ENCODE measurements around the gene CTIF. TPM values are rescaled to one million over a fixed set of nuclear protein-coding genes. Genes with fewer than 3 reads are reported as not detected.

Gene CTIF
- total and polyA plus RNA-seq, 2 donors (not counting 1 experiment from before 2014, with no cell fraction given) = 27.2 to 28.1 TPM

DNA sequence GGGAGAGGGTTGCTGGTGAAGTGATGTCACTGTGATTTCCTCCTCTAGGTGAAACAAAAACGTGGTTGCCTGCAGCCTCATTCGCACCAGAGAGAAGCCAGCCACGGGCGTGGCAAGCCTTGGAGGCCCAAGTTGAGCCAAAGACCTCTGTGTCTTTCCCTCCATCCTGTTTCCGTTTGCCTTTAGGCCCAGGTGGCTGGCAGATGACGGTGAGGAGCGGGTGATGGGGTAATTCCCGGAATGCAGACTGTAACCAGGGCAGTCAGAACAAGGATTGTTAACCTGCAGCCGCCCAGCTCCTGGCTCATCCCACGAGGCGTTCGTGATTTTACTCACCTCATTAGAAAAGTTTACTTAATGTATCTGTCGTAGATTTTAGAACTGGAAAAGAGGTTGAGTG lies 14.4 kb downstream of the CTIF start:
- no peak for DNase-seq (ENCODE audit: low read depth in 2 of 2)
- Histone ChIP-seq H4K20me1 (ENCODE audit: control insufficient read depth, extremely low read depth, insufficient read depth, low read length) (no peaks in the 10 kb centered on the region), H3K79me2 (ENCODE audit: control insufficient read depth, insufficient read depth, low read length) (peaks cover 57% of the 10 kb centered on the region)

DNA sequence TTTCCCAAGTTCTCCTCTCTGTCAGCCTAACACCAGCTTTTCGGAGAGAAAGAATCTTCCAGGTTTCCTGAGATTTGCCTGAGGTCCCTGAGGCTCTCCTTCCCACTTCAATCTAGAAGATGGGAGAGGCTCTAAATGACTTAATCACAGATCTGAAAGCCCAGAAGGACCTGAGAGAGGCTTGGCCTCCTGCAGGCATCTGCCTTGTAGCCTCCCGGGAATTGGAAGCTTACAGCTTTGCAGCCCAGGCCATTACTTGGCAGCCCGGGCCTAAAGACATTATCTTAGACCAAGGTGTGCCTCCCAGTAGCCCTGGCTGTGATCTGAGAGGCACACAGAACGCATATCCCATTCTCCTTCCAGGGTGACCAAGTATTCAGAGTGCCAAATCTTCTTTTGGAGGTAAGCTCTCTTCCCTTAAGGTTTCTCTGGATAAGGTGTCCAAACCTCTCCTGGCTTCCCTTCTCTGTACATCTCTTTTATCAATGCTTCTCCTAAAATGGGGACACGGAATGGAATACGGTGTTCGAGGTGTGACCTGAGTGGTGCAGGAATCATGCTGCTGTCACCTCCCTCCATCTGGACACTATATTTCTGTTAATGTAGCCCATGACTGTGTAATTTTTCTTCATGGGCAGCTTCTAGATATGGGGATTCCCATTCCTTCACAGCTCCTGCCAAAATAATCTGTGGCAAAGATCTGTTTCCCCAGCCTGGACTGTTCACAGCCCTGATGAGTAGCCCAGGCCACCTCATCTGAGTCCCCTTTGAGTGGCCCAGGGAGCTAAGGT lies 16.0 kb downstream of the CTIF start:
- H3K4me2 ChIP-seq (ENCODE audit: extremely low read depth, insufficient read depth, low read length) = no peak overlapping the region
- DNase-seq (ENCODE audit: low read depth in 2 of 2) = no peak
- H3K79me2 ChIP-seq (ENCODE audit: control insufficient read depth, insufficient read depth, low read length) = peaks cover 46% of the 10 kb centered on the region
- H3K4me3 ChIP-seq (replicated peaks in 1 of 4; ENCODE audit: control extremely low read depth in 1 of 4, insufficient read depth in 1 of 4, low read depth in 3 of 4, low read length in 4 of 4) = no peak overlapping the region
- no peaks in the 10 kb centered on the region for H4K20me1 ChIP-seq (ENCODE audit: control insufficient read depth, extremely low read depth, insufficient read depth, low read length)
- H3K27me3 ChIP-seq (ENCODE audit: control insufficient read depth, insufficient read depth, low read length) = no peaks in the 10 kb centered on the region
- no peaks in the 10 kb centered on the region for H3K9me3 ChIP-seq (ENCODE audit: control insufficient read depth, insufficient read depth, low read depth, low read length)
- H3K27ac ChIP-seq (ENCODE audit: insufficient read depth, low read length) = no peak overlapping the region
- H3K9ac ChIP-seq (ENCODE audit: insufficient read depth, low read length) = no peak overlapping the region
- no peak for TF ChIP-seq EZH2 (IDR thresholded peaks at IDR 0.05; ENCODE audit: low read length, missing control alignments)
- TF ChIP-seq, protein P1, sequence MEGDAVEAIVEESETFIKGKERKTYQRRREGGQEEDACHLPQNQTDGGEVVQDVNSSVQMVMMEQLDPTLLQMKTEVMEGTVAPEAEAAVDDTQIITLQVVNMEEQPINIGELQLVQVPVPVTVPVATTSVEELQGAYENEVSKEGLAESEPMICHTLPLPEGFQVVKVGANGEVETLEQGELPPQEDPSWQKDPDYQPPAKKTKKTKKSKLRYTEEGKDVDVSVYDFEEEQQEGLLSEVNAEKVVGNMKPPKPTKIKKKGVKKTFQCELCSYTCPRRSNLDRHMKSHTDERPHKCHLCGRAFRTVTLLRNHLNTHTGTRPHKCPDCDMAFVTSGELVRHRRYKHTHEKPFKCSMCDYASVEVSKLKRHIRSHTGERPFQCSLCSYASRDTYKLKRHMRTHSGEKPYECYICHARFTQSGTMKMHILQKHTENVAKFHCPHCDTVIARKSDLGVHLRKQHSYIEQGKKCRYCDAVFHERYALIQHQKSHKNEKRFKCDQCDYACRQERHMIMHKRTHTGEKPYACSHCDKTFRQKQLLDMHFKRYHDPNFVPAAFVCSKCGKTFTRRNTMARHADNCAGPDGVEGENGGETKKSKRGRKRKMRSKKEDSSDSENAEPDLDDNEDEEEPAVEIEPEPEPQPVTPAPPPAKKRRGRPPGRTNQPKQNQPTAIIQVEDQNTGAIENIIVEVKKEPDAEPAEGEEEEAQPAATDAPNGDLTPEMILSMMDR (conservative IDR thresholded peaks at IDR 0.05 in 1 of 2, IDR thresholded peaks at IDR 0.05 in 1 of 2; ENCODE audit: low read depth in 1 of 2, low read length in 2 of 2) = no peak
- peaks cover 6% of the 10 kb centered on the region for H3K36me3 ChIP-seq (ENCODE audit: control insufficient read depth, insufficient read depth, low read length)
- H3K4me1 ChIP-seq (ENCODE audit: control insufficient read depth, extremely low read depth, insufficient read depth, low read length) = no peaks in the 10 kb centered on the region
- no peak overlapping the region for H2AFZ ChIP-seq (ENCODE audit: low read length)

More for the DNA sequence above, 14.4 kb downstream of the CTIF start:
- no peak overlapping the region for H2AFZ ChIP-seq (ENCODE audit: low read length)
- no peak overlapping the region for H3K4me2 ChIP-seq (ENCODE audit: extremely low read depth, insufficient read depth, low read length)
- H3K9me3 ChIP-seq (ENCODE audit: control insufficient read depth, insufficient read depth, low read depth, low read length) = no peaks in the 10 kb centered on the region
- TF ChIP-seq EZH2 (IDR thresholded peaks at IDR 0.05; ENCODE audit: low read length, missing control alignments) = no peak
- TF ChIP-seq, protein P1 (conservative IDR thresholded peaks at IDR 0.05 in 1 of 2, IDR thresholded peaks at IDR 0.05 in 1 of 2; ENCODE audit: low read depth in 1 of 2, low read length in 2 of 2) = no peak
- no peak overlapping the region for H3K27ac ChIP-seq (ENCODE audit: insufficient read depth, low read length)
- H3K4me3 ChIP-seq (replicated peaks in 1 of 4; ENCODE audit: control extremely low read depth in 1 of 4, insufficient read depth in 1 of 4, low read depth in 3 of 4, low read length in 4 of 4) = no peak overlapping the region
- no peaks in the 10 kb centered on the region for H3K27me3 ChIP-seq (ENCODE audit: control insufficient read depth, insufficient read depth, low read length)
- no peak overlapping the region for H3K9ac ChIP-seq (ENCODE audit: insufficient read depth, low read length)
- peaks cover 6% of the 10 kb centered on the region for H3K36me3 ChIP-seq (ENCODE audit: control insufficient read depth, insufficient read depth, low read length)
- H3K4me1 ChIP-seq (ENCODE audit: control insufficient read depth, extremely low read depth, insufficient read depth, low read length) = peaks cover 3% of the 10 kb centered on the region

DNA sequence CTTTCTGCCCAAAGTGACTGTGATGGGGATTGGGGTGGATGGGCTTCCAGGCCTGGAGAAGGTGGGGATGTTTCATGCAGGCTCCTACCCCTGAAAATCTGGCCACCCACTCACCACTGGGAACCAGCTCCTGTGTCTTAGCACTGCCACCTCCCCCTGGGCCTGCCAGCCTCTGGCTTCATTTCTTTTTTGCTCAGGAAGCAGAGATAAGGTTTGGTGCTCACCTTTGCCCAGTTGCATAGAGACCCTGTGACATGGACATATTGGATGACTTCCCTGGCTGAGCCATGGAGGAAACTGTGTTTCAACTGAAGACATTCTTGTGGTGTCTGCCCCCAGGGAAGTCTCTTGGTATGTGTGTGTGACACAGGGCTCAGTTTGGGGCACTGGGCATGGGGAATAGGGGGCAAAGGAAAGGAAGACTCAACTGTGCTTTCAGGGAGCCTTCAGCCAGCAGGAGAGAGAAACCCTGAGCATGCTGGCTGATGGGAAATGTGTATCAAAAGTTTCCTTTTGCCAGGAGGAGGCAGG lies 16.7 kb downstream of the CTIF start:
- no peaks in the 10 kb centered on the region for H4K20me1 ChIP-seq (ENCODE audit: control insufficient read depth, extremely low read depth, insufficient read depth, low read length)

More for the DNA sequence above, 16.7 kb downstream of the CTIF start:
- Histone ChIP-seq H3K4me2 (ENCODE audit: extremely low read depth, insufficient read depth, low read length) (no peak overlapping the region), H3K36me3 (ENCODE audit: control insufficient read depth, insufficient read depth, low read length) (peaks cover 6% of the 10 kb centered on the region), H3K79me2 (ENCODE audit: control insufficient read depth, insufficient read depth, low read length) (peaks cover 40% of the 10 kb centered on the region), H3K4me3 (replicated peaks in 1 of 4; ENCODE audit: control extremely low read depth in 1 of 4, insufficient read depth in 1 of 4, low read depth in 3 of 4, low read length in 4 of 4) (no peak overlapping the region), H2AFZ (ENCODE audit: low read length) (no peak overlapping the region), H3K27ac (ENCODE audit: insufficient read depth, low read length) (no peak overlapping the region), H3K4me1 (ENCODE audit: control insufficient read depth, extremely low read depth, insufficient read depth, low read length) (no peaks in the 10 kb centered on the region), H3K27me3 (ENCODE audit: control insufficient read depth, insufficient read depth, low read length) (no peaks in the 10 kb centered on the region), H3K9me3 (ENCODE audit: control insufficient read depth, insufficient read depth, low read depth, low read length) (no peaks in the 10 kb centered on the region), H3K9ac (ENCODE audit: insufficient read depth, low read length) (no peak overlapping the region)
- DNase-seq (ENCODE audit: low read depth in 2 of 2) = no peak
- TF ChIP-seq, protein P1 (conservative IDR thresholded peaks at IDR 0.05 in 1 of 2, IDR thresholded peaks at IDR 0.05 in 1 of 2; ENCODE audit: low read depth in 1 of 2, low read length in 2 of 2) = no peak
- no peak for TF ChIP-seq EZH2 (IDR thresholded peaks at IDR 0.05; ENCODE audit: low read length, missing control alignments)
